HepG2 (cell line): ENCODE data around the gene YKT6. TPM values are rescaled to one million over a fixed set of nuclear protein-coding genes. Genes with fewer than 3 reads are reported as not detected.

Experiments
- ATAC-seq: fragments of 200-7000 bp; cut with Tn5 transposase; 3 replicates; pipeline ENCODE4 v1.9.1; 2020; ENCODE audit warnings: mild to moderate bottlenecking, moderate library complexity
- BruUV-seq: library from RNA; stranded (reverse); fragments of 400-500 nt; replicated peaks from 2 replicates; lab custom pipeline; 2021; lab: Mats Ljungman, UMichigan
- CTCF ChIA-PET: fragments of 300-600 bp; formaldehyde crosslinking; extraction: SDS; loops from one replicate; lab custom pipeline; 2021; ENCODE audit warnings: low total read pairs, inconsistent platforms, low intra/inter-chr PET ratio; lab: Yijun Ruan, JAX
- POLR2A ChIA-PET: fragments of 350-600 bp; sonication (Branson Sonifier 250); formaldehyde crosslinking; loops from one replicate; lab custom pipeline; 2020; ENCODE audit warnings: antibody characterized with exemption, inconsistent platforms; lab: Yijun Ruan, JAX
- DNase-seq: peaks from one replicate; pipeline ENCODE4 v3.0.0-alpha.2; 2015; ENCODE audit warnings: low spot score
- FAIRE-seq: peaks from 3 replicates; lab custom pipeline; 2011; peaks lifted over from hg19 to GRCh38; lab: Jason Lieb, UNC
- H2AFZ ChIP-seq: one replicate; pipeline ENCODE4 v1.6.1; 2011; ENCODE audit warnings: low read length, inconsistent platforms
- H3K27ac ChIP-seq: fragments of 300-600 bp; 3 replicates; pipeline ENCODE4 v1.8.0; 2011; ENCODE audit warnings: mixed run types, mild to moderate bottlenecking, mixed read lengths, low read length, inconsistent platforms; ENCODE audit not compliant: insufficient read depth; ENCODE audit errors: extremely low read length
- H3K27me3 ChIP-seq, 2 experiments: fragments of 200-600 bp in 1 of 2; 2 replicates in 1 of 2; 3 replicates in 1 of 2; pipeline versions ENCODE4 v1.6.0 to v1.8.0; 2011; ENCODE audit warnings: low read length in 2 of 2, mild to moderate bottlenecking in 2 of 2, moderate library complexity in 2 of 2, inconsistent platforms in 1 of 2; ENCODE audit not compliant: insufficient read depth in 2 of 2, control insufficient read depth in 1 of 2
- H3K36me3 ChIP-seq, 2 experiments: fragments of 200-600 bp in 1 of 2; replicated peaks in 1 of 2; 2 replicates in 1 of 2; 3 replicates in 1 of 2; pipeline versions ENCODE4 v1.5.1 to v1.8.0; 2011; ENCODE audit warnings: low read length in 2 of 2, inconsistent platforms in 1 of 2; ENCODE audit not compliant: insufficient read depth in 2 of 2, control insufficient read depth in 1 of 2
- H3K4me1 ChIP-seq: 2 replicates; pipeline ENCODE4 v1.5.1; 2012; ENCODE audit warnings: low read length, inconsistent platforms; ENCODE audit not compliant: insufficient read depth
- H3K4me2 ChIP-seq: 2 replicates; pipeline ENCODE4 v1.6.0; 2011; ENCODE audit warnings: low read depth, low read length, inconsistent platforms
- H3K4me3 ChIP-seq, 3 experiments: fragments of 200-600 bp in 1 of 3; sonication (generic), shearing (Covaris generic) in 1 of 3; replicated peaks in 1 of 3; 2 replicates each; pipeline ENCODE4 v1.5.1; 2011 to 2016; ENCODE audit warnings: low read length in 3 of 3, inconsistent platforms in 2 of 3, low read depth in 2 of 3, mild to moderate bottlenecking in 2 of 3, control low read depth in 1 of 3, mixed read lengths in 1 of 3; ENCODE audit not compliant: insufficient read depth in 1 of 3
- H3K79me2 ChIP-seq: one replicate; pipeline ENCODE4 v1.6.1; 2011; ENCODE audit warnings: low read length, inconsistent platforms; ENCODE audit not compliant: insufficient read depth
- H3K9ac ChIP-seq: 2 replicates; pipeline ENCODE4 v1.6.0; 2011; ENCODE audit warnings: mild to moderate bottlenecking, low read depth, low read length, inconsistent platforms; ENCODE audit not compliant: insufficient read depth
- H3K9me3 ChIP-seq: 2 replicates; pipeline ENCODE4 v1.5.1; 2012; ENCODE audit warnings: mild to moderate bottlenecking, low read length
- H4K20me1 ChIP-seq: 2 replicates; pipeline ENCODE4 v1.6.0; 2011; ENCODE audit warnings: inconsistent platforms, mild to moderate bottlenecking, low read length, moderate library complexity; ENCODE audit not compliant: insufficient read depth
- BRCA1 ChIP-seq: sonication (generic); formaldehyde crosslinking; IDR thresholded peaks from 2 replicates; pipeline ENCODE4 v1.4.0; 2020; ENCODE audit warnings: missing genetic modification reagents
- CERS6 ChIP-seq: sonication (generic); formaldehyde crosslinking; IDR thresholded peaks from 2 replicates; pipeline ENCODE4 v1.5.0; 2020; ENCODE audit warnings: missing genetic modification reagents
- GABPA ChIP-seq, 2 experiments: IDR thresholded peaks; 2 replicates each; pipeline ENCODE4 v1.6.1; 2011 to 2016; ENCODE audit warnings: low read depth in 2 of 2, low read length in 1 of 2, missing biosample characterization in 1 of 2, missing genetic modification characterization in 1 of 2
- GABPB1 ChIP-seq: IDR thresholded peaks from 2 replicates; pipeline ENCODE4 v1.6.1; 2016; ENCODE audit warnings: mild to moderate bottlenecking, missing genetic modification reagents, moderate library complexity, missing compliant biosample characterization
- KAT7 ChIP-seq: IDR thresholded peaks from 2 replicates; pipeline ENCODE4 v1.6.1; 2018; ENCODE audit warnings: borderline replicate concordance, missing compliant biosample characterization
- KMT2B ChIP-seq: IDR thresholded peaks from 2 replicates; pipeline ENCODE4 v1.6.1; 2016; ENCODE audit warnings: missing genetic modification reagents, missing compliant biosample characterization
- RAD21 ChIP-seq: fragments of 450-650 bp; formaldehyde crosslinking; IDR thresholded peaks from 2 replicates; pipeline ENCODE4 v1.5.0; 2020; ENCODE audit warnings: mild to moderate bottlenecking
- SRSF1 ChIP-seq: fragments of 200-400 bp; formaldehyde crosslinking; optimal IDR thresholded peaks from 2 replicates; pipeline ENCODE3; 2017; ENCODE audit warnings: mild to moderate bottlenecking, low read depth, low read length, moderate library complexity
- STAG1 ChIP-seq: sonication (generic); formaldehyde crosslinking; IDR thresholded peaks from 2 replicates; pipeline ENCODE4 v1.4.0; 2020; ENCODE audit warnings: missing genetic modification reagents
- ZGPAT ChIP-seq: IDR thresholded peaks from 2 replicates; pipeline ENCODE4 v1.6.1; 2016; ENCODE audit warnings: mild to moderate bottlenecking
- ZNF136 ChIP-seq: sonication (generic); formaldehyde crosslinking; IDR thresholded peaks from 2 replicates; pipeline ENCODE4 v1.8.1; 2022; ENCODE audit warnings: low read depth, mild to moderate bottlenecking, moderate library complexity, missing genetic modification reagents
- ZNF143 ChIP-seq: sonication (generic); formaldehyde crosslinking; IDR thresholded peaks from 2 replicates; pipeline ENCODE4 v1.4.0; 2020; ENCODE audit warnings: missing genetic modification reagents
- ZNF501 ChIP-seq: sonication (generic); formaldehyde crosslinking; IDR thresholded peaks from 2 replicates; pipeline ENCODE4 v1.5.1; 2020; ENCODE audit warnings: mild to moderate bottlenecking, moderate library complexity, missing genetic modification reagents
- ZNF589 ChIP-seq: sonication (generic); formaldehyde crosslinking; conservative IDR thresholded peaks from 2 replicates; pipeline ENCODE4 v1.8.0; 2022; ENCODE audit warnings: mild to moderate bottlenecking, moderate library complexity, missing genetic modification reagents
- ZNF619 ChIP-seq: sonication (generic); formaldehyde crosslinking; IDR thresholded peaks from 2 replicates; pipeline ENCODE4 v1.4.0; 2020; ENCODE audit warnings: mild to moderate bottlenecking, missing genetic modification reagents
- WGBS: methylation state at CpG from one replicate; pipeline ENCODE4 v1.1.6; 2017; ENCODE audit warnings: low lambda C conversion rate; 5-methylcytosine and 5-hydroxymethylcytosine counted together
- in situ Hi-C: cut with HindIII; loops from 2 replicates; pipeline ENCODE4 v1.10.0; 2017; ENCODE audit warnings: low pct_unique_long_range_greater_than_20kb; ENCODE audit not compliant: extremely low pct_ligation_motif_present
- intact Hi-C: fragments of 100-400 bp; cut with micrococcal nuclease; formaldehyde crosslinking; loops from one replicate; pipeline ENCODE4 v1.10.0; 2022; ENCODE audit not compliant: unreplicated experiment
- polyA plus RNA-seq, 8 experiments: library from polyadenylated mRNA; depleted of rRNA in 3 of 8; stranded (reverse) in 7 of 8; unstranded in 1 of 8; fragments of >200 nt; fragmentation: Illumina TruSeq in 4 of 8; extraction: Trizol in 4 of 8; gene quantifications; 2 replicates each; pipeline versions ENCODE4 v1.2.1 to v1.2.3, GENCODE V29; 2011 to 2016; ENCODE audit warnings: low read depth in 4 of 8, missing spikeins in 1 of 8, mixed read lengths in 1 of 8; ENCODE audit not compliant: insufficient read depth in 1 of 8
- total RNA-seq, 5 experiments: library from RNA; depleted of rRNA; stranded (reverse); fragments of >200 nt; fragmentation: Illumina TruSeq; extraction: Trizol; gene quantifications; 2 replicates each; pipeline ENCODE4 v1.2.3, GENCODE V29; 2016; ENCODE audit warnings: low read depth in 1 of 5
- TF ChIP-seq, protein P1 (sequence below): sonication (generic); formaldehyde crosslinking; IDR thresholded peaks from 2 replicates; pipeline ENCODE4 v1.5.0; 2020; ENCODE audit warnings: mild to moderate bottlenecking, missing genetic modification reagents
- TF ChIP-seq, protein P2 (sequence below): IDR thresholded peaks from 2 replicates; pipeline ENCODE4 v1.6.1; 2018; ENCODE audit warnings: missing genetic modification reagents

The YKT6 gene
- total and polyA plus RNA-seq, 2 of the 13 experiments (the other 11 are each of a cell fraction or from before 2014, with no cell fraction given): 52.2 to 60.3 TPM

- TF ChIP-seq, protein P1, sequence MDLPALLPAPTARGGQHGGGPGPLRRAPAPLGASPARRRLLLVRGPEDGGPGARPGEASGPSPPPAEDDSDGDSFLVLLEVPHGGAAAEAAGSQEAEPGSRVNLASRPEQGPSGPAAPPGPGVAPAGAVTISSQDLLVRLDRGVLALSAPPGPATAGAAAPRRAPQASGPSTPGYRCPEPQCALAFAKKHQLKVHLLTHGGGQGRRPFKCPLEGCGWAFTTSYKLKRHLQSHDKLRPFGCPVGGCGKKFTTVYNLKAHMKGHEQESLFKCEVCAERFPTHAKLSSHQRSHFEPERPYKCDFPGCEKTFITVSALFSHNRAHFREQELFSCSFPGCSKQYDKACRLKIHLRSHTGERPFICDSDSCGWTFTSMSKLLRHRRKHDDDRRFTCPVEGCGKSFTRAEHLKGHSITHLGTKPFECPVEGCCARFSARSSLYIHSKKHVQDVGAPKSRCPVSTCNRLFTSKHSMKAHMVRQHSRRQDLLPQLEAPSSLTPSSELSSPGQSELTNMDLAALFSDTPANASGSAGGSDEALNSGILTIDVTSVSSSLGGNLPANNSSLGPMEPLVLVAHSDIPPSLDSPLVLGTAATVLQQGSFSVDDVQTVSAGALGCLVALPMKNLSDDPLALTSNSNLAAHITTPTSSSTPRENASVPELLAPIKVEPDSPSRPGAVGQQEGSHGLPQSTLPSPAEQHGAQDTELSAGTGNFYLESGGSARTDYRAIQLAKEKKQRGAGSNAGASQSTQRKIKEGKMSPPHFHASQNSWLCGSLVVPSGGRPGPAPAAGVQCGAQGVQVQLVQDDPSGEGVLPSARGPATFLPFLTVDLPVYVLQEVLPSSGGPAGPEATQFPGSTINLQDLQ (CRISPR knock-in tag): no peak
- TF ChIP-seq ZNF136 (CRISPR knock-in tag) (no peak), STAG1 (no peak), RAD21 (CRISPR knock-in tag) (no peak)
These were observed 39.6 kb downstream of the YKT6 start (continued) for GRCh38 chr7:44240376-44240775.

DNA sequence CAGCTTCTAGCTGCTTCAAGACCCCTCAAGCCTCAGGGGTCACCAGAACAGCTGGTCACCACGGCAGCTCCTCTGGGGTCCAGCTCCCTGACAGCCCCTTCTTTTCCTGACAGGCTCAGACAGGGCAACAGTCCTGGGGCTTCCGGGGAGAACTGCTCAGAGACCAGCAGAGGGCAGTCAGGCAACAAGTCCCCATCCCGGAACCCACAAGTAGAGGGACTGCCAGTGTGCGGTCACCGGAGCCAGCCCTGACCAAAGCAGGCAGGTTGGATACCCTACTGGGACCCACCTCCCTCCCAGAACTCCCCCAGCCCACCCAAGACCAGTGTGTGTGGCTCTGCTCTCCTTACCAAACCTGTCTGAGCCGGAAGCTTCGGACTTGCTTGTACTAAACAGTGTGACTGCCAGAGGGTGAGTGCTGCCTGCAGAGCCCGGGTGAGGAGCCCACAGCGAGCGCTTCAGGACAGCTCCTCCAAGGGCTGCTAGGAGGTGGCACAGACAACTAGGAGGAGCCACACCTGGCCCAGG lies 40.3 kb downstream of the YKT6 start:
- Histone ChIP-seq H3K36me3 (no peaks in the 10 kb centered on the region), H3K27me3 (peaks cover 23 to 69% of the 10 kb centered on the region in 2 experiments), H3K27ac (no peak overlapping the region), H3K4me2 (peak overlapping the region; percentile 95), H3K4me3 (peak overlapping the region; percentile 38 to 69 (median 52); a peak in 5 of 6 replicates), H4K20me1 (no peaks in the 10 kb centered on the region), H3K4me1 (no peaks in the 10 kb centered on the region), H3K9me3 (no peaks in the 10 kb centered on the region), H3K79me2 (no peaks in the 10 kb centered on the region), H3K9ac (0 out of 2 replicates have a peak overlapping the region, but pooled peaks have one; percentile 31), H2AFZ (peak overlapping the region; percentile 52)
- in situ Hi-C loops: loop anchor here (5.0 kb wide), 1 partner anchor 236 kb away; no protein-coding TSS in a partner anchor
- DNase-seq (peak; percentile 77), FAIRE-seq (peak; percentile 49), ATAC-seq (peak; percentile 94)
- no TSS peak for BruUV-seq
- CTCF ChIA-PET: interaction anchor here (1.5 to 2.1 kb wide), 2 partner anchors 236 to 324 kb away, joined by 8 to 13 read pairs; no protein-coding TSS in a partner anchor
- POLR2A ChIA-PET: interaction anchor here (1.2 to 1.6 kb wide), 2 partner anchors 110 to 321 kb away, joined by 3 to 4 read pairs; no protein-coding TSS in a partner anchor
- WGBS: 4% methylated on average over 4 of the region's 10 CpGs
- intact Hi-C loops: loop anchor here (1.0 kb wide), 3 partner anchors 66 to 324 kb away; no protein-coding TSS in a partner anchor
- no peak for TF ChIP-seq KAT7 (CRISPR knock-in tag)
- TF ChIP-seq ZNF619 (CRISPR knock-in tag): no peak
- TF ChIP-seq, protein P2, sequence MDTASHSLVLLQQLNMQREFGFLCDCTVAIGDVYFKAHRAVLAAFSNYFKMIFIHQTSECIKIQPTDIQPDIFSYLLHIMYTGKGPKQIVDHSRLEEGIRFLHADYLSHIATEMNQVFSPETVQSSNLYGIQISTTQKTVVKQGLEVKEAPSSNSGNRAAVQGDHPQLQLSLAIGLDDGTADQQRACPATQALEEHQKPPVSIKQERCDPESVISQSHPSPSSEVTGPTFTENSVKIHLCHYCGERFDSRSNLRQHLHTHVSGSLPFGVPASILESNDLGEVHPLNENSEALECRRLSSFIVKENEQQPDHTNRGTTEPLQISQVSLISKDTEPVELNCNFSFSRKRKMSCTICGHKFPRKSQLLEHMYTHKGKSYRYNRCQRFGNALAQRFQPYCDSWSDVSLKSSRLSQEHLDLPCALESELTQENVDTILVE: 0 out of 2 replicates have a peak, but pooled peaks have one; percentile 24
- no peak for TF ChIP-seq SRSF1
- TF ChIP-seq GABPA (IDR thresholded peaks at IDR 0.05; ENCODE audit: low read depth, low read length): no peak
- TF ChIP-seq GABPA (CRISPR knock-in tag; IDR thresholded peaks at IDR 0.05; ENCODE audit: low read depth): peak; percentile 56; the same call in 1 of the 2 replicates
- TF ChIP-seq ZNF501 (CRISPR knock-in tag): peak; percentile 25; the same call in 1 of the 2 replicates
- TF ChIP-seq ZNF589 (CRISPR knock-in tag): no peak
- TF ChIP-seq GABPB1 (CRISPR knock-in tag): peak; percentile 54
- no peak for TF ChIP-seq ZNF143 (CRISPR knock-in tag)
- TF ChIP-seq KMT2B (CRISPR knock-in tag): peak; percentile 38; the same call in 1 of the 2 replicates
- TF ChIP-seq BRCA1 (CRISPR knock-in tag): no peak
- 0 out of 2 replicates have a peak, but pooled peaks have one; percentile 26 for TF ChIP-seq ZGPAT (CRISPR knock-in tag)
- TF ChIP-seq CERS6 (CRISPR knock-in tag): no peak
